CD4-positive, alpha-beta T cell (primary cell): Measurements from ENCODE around the gene NFAM1. TPM values are rescaled to one million over a fixed set of nuclear protein-coding genes. Genes with fewer than 3 reads are reported as not detected.

Experiments
- ATAC-seq: fragments of 200-7000 bp; cut with Tn5 transposase; one replicate; pipeline ENCODE4 v1.10.0; 2022; ENCODE audit warnings: mild to moderate bottlenecking; ENCODE audit not compliant: poor library complexity
- CTCF ChIA-PET: fragments of 350-600 bp; sonication (Branson Sonifier 250); formaldehyde crosslinking; loops from one replicate; lab custom pipeline; 2021; ENCODE audit warnings: antibody characterized with exemption, inconsistent platforms; lab: Charles Lee
- POLR2A ChIA-PET: fragments of 350-600 bp; sonication (Branson Sonifier 250); formaldehyde crosslinking; loops from one replicate; lab custom pipeline; 2021; ENCODE audit warnings: antibody characterized with exemption, inconsistent platforms; lab: Charles Lee
- DNase-seq, 14 experiments: peaks; one replicate each; pipeline ENCODE4 v3.0.0-alpha.2; 2013 to 2020; ENCODE audit warnings: mixed read lengths in 2 of 14
- H3K27ac ChIP-seq, 2 donors: one replicate each; pipeline versions ENCODE4 v1.5.1 to v1.7.0; 2013; ENCODE audit warnings: low read length in 2 of 2, low read depth in 1 of 2, mild to moderate bottlenecking in 1 of 2
- H3K27me3 ChIP-seq, 2 experiments: 1 replicate in 1 of 2; 2 replicates in 1 of 2; pipeline versions ENCODE4 v1.6.1 to v1.7.0; 2013; ENCODE audit warnings: low read length in 2 of 2, control low read depth in 1 of 2, mild to moderate bottlenecking in 1 of 2, moderate library complexity in 1 of 2; ENCODE audit not compliant: insufficient read depth in 2 of 2, control insufficient read depth in 1 of 2
- H3K36me3 ChIP-seq: one replicate; pipeline ENCODE4 v1.6.1; 2013; ENCODE audit warnings: low read length, control low read depth; ENCODE audit not compliant: insufficient read depth
- H3K4me1 ChIP-seq: one replicate; pipeline ENCODE4 v1.6.1; 2013; ENCODE audit warnings: low read length, control low read depth; ENCODE audit not compliant: insufficient read depth
- H3K4me3 ChIP-seq: one replicate; pipeline ENCODE4 v1.5.1; 2013; ENCODE audit warnings: mild to moderate bottlenecking, low read length, moderate library complexity
- H3K9me3 ChIP-seq, 2 experiments: 1 replicate in 1 of 2; 2 replicates in 1 of 2; pipeline versions ENCODE4 v1.6.1 to v1.7.0; 2013; ENCODE audit warnings: low read length in 2 of 2, mild to moderate bottlenecking in 2 of 2, control low read depth in 1 of 2, moderate library complexity in 1 of 2; ENCODE audit not compliant: control insufficient read depth in 1 of 2, insufficient read depth in 1 of 2
- H3K27ac Mint-ChIP-seq: one replicate; pipeline ENCODE4 v1.8.0; 2020; ENCODE audit warnings: mixed read lengths
- H3K27me3 Mint-ChIP-seq: one replicate; pipeline ENCODE4 v1.8.0; 2021; ENCODE audit warnings: mixed read lengths
- H3K36me3 Mint-ChIP-seq: one replicate; pipeline ENCODE4 v1.8.0; 2021; ENCODE audit warnings: low read depth, mixed read lengths
- H3K4me1 Mint-ChIP-seq: one replicate; pipeline ENCODE4 v1.8.0; 2021; ENCODE audit warnings: low read depth, mixed read lengths
- H3K4me3 Mint-ChIP-seq: one replicate; pipeline ENCODE4 v1.8.0; 2020; ENCODE audit warnings: mild to moderate bottlenecking, mixed read lengths
- H3K9me3 Mint-ChIP-seq: one replicate; pipeline ENCODE4 v1.8.0; 2020; ENCODE audit warnings: mixed read lengths
- CTCF ChIP-seq: fragments of 200-600 bp; IDR thresholded peaks from one replicate; pipeline ENCODE4 v1.8.0; 2022; ENCODE audit warnings: antibody characterized with exemption, mild to moderate bottlenecking
- intact Hi-C, 2 experiments: fragments of 100-400 bp; cut with DNase I in 1 of 2; cut with micrococcal nuclease in 1 of 2; formaldehyde crosslinking; loops; one replicate each; pipeline versions ENCODE4 v1.15.1 to v1.9.0; 2023 to 2025; cut with DNase I, micrococcal nuclease
- total RNA-seq, 174 experiments: library from RNA in 2 of 174; stranded (reverse) in 2 of 174; gene quantifications; one replicate each; pipeline ENCODE4 v1.2.3 and lab custom pipeline; 2021 to 2026

NFAM1 gene
- total RNA-seq, 2 experiments from 2014 or later, result 0.34 to 0.38 TPM

DNA sequence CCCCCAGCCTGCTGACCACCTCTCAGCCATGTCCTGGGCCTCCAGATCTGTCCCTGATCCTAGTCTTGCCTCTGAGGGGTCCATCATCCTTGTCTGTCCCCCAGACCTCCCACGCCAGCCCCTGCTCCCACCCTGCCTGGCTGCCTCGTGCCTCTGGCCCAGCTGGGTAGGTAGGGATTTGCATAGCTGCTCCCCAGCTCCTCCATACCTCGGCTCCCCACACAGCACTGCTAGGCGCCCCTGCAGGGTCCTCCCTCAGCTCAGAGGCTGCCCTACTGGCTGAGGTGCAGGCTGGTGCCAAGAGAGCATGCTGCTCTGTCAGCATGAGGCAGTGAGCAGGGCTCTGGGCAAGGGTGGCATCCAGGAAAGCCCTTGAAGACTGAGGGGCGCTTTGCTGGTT, 47.7 kb downstream of the NFAM1 start:
- Histone ChIP-seq H3K27ac (no peak overlapping the region), H3K36me3 (no peaks in the 10 kb centered on the region), H3K4me3 (no peak overlapping the region), H3K9me3 (no peaks in the 10 kb centered on the region), H3K4me1 (no peaks in the 10 kb centered on the region), H3K27me3 (no peaks in the 10 kb centered on the region)
- H3K4me1 Mint-ChIP-seq, result no peaks in the 10 kb centered on the region
- H3K36me3 Mint-ChIP-seq, result no peaks in the 10 kb centered on the region
- ChIA-PET POLR2A (no interaction called here), CTCF (no interaction called here)
- intact Hi-C loops, result no loop called here
- ATAC-seq (no peak), DNase-seq (no peak)
- TF ChIP-seq CTCF, result no peak
- no peak overlapping the region for H3K27ac Mint-ChIP-seq
- H3K9me3 Mint-ChIP-seq, result no peaks in the 10 kb centered on the region
- H3K4me3 Mint-ChIP-seq, result no peak overlapping the region
- no peaks in the 10 kb centered on the region for H3K27me3 Mint-ChIP-seq

DNA sequence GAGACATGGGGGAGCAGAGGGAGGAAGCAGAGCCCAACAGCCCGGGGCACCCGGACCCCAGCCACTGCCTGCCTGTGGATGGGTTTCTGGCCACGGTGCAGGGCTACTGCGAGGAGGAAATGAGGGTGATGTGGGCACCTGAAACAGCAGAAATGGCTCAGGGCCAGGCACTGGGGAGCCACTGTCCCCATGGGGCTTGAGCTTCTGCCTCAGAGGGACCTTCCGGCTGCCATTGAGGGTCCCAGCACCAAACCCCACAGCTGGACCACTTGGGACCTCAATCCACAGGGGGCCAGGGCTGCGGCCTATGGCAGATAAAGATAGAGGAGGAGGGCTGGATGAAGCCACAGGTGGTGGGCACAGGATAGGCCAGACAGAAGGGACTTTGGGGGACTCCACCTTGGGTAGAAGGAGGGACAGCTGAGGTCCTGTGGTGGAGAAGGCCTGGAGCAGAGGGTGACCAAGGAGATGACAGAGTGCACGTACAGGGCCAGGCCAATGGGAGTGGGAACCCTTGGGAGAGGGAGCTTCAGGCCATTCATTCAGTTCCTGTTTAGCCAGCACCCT, 48.3 kb downstream of the NFAM1 start:
- CTCF ChIA-PET, result no interaction called here
- Mint-ChIP-seq H3K27ac (no peak overlapping the region), H3K4me3 (no peak overlapping the region), H3K4me1 (no peaks in the 10 kb centered on the region), H3K36me3 (no peaks in the 10 kb centered on the region), H3K9me3 (no peaks in the 10 kb centered on the region), H3K27me3 (no peaks in the 10 kb centered on the region)
- TF ChIP-seq CTCF, result no peak
- H3K27me3 ChIP-seq, result no peaks in the 10 kb centered on the region
- H3K27ac ChIP-seq, result no peak overlapping the region
- H3K36me3 ChIP-seq, result no peaks in the 10 kb centered on the region
- DNase-seq, result no peak
- POLR2A ChIA-PET, result no interaction called here
- no peaks in the 10 kb centered on the region for H3K9me3 ChIP-seq
- intact Hi-C loops, result no loop called here
- no peak overlapping the region for H3K4me3 ChIP-seq
- H3K4me1 ChIP-seq, result no peaks in the 10 kb centered on the region
- ATAC-seq, result no peak

DNA sequence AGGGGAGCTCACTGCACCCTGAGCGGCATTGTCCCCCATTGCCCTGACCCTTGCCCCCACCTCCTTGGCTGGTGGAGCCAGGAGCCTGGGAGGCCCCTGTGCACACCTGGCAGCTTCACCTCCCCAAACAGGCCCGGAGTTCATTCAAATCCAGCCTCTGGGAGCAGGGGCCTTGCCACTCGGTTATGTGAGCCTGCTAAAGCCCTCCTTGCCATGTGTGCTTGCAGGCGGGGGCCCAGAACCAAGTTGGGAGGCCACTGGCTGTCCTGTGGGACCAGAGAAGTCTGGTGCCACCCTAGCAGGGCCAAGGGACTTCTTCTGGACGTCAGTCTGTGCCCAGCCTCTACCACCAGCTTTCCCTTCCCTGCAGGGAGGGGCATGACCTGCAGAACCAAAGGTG, 48.9 kb downstream of the NFAM1 start:
- no peaks in the 10 kb centered on the region for H3K4me1 ChIP-seq
- no peaks in the 10 kb centered on the region for H3K9me3 ChIP-seq
- Mint-ChIP-seq H3K4me3 (no peak overlapping the region), H3K9me3 (no peaks in the 10 kb centered on the region), H3K27me3 (no peaks in the 10 kb centered on the region), H3K27ac (no peak overlapping the region), H3K36me3 (no peaks in the 10 kb centered on the region), H3K4me1 (no peaks in the 10 kb centered on the region)
- no peak for DNase-seq
- ATAC-seq, result no peak
- ChIA-PET POLR2A (no interaction called here), CTCF (no interaction called here)
- H3K36me3 ChIP-seq, result no peaks in the 10 kb centered on the region
- no peak overlapping the region for H3K4me3 ChIP-seq
- H3K27me3 ChIP-seq, result no peaks in the 10 kb centered on the region
- intact Hi-C loops, result no loop called here
- TF ChIP-seq CTCF, result no peak
- H3K27ac ChIP-seq, result no peak overlapping the region
